ENCODE data around the gene NELFCD.
"Not testable (repeated sequence)": the region's sequence is repeated elsewhere in the genome, so short reads cannot be mapped to it uniquely, and the experiment has no call there.

NELFCD gene

DNA sequence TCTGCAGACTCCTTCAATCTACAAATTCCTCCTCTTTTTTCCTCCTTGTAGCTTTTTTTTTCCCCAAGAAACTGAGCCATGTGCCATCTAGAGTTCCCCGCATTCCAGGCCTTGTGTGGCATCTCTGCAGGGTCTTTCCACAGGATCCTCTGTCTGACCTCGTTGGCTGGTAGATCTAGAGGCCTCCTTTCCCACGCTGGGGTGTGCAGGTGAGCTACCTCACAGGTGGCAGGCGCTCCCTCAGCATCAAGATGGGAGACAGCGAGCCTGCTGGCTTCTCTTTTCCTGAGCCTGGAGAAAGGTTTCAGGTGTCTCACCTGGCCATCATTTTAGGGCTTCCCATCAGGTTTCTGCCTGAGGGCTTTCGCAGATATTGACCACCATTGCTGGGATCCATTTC, 9.6 kb upstream of the NELFCD start:
- no peak for DNase-seq (ENCODE audit: low read depth in 4 of 4, low spot score in 1 of 4)

DNA sequence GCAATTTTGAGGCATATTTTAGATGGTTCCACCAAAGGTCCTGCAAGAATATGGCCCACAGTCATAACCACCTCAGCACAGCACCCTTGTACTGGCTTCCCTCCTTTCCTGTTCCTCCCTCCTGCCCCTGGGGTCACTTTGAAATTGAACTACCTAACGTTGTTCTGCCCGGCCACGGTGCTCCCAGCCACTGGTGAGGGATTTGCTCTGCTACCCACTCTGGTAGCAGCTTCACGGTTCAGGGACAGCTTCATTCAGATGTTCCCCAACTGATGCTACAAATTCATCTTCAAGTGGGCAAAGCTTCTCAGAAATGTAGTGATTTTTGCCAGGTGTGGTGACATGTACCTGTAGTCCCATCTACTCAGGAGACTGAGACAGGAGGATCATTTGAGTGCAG, 7.9 kb upstream of the NELFCD start:
- no peak for DNase-seq (ENCODE audit: low read depth in 4 of 4, low spot score in 1 of 4)

DNA sequence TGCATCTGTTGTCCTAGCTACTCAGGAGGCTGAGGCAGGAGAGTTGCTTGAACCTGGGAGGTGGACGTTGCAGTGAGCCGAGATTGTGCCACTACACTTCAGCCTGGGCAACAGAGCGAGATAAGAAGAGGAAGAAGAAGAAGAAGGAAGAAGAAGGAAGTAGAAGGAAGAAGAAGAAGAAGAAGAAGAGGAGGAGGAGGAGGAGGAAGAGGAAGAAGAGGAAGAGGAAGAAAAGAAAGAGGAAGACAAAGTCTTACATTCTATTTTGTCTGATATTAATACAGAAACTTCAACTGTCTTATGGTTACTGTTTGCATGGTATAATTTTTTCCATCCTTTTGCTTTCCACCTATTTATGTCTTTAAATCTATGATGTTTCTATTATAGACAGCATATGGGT, 7.2 kb upstream of the NELFCD start:
- DNase-seq (ENCODE audit: low read depth in 4 of 4, low spot score in 1 of 4), result no peak

DNA sequence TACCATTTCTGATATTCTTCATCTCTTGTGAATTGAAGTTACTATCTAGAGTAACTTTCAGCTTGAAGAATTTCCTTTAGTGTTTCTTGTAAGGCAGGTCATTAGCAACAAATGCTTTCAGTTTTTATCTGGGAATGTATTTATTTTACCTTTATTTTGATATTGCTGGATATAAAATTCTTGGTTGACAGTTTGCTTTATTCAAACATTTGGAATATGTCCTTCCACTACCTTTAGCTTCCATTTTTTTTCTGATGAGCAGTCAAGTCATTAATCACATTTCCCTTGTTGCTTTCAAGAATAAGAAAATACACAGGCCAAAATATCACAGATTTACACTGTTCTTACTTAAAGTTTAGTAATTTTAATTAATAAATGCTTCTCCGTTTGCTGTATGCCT, 5.7 kb upstream of the NELFCD start:
- no peak for DNase-seq (ENCODE audit: low read depth in 4 of 4, low spot score in 1 of 4)

DNA sequence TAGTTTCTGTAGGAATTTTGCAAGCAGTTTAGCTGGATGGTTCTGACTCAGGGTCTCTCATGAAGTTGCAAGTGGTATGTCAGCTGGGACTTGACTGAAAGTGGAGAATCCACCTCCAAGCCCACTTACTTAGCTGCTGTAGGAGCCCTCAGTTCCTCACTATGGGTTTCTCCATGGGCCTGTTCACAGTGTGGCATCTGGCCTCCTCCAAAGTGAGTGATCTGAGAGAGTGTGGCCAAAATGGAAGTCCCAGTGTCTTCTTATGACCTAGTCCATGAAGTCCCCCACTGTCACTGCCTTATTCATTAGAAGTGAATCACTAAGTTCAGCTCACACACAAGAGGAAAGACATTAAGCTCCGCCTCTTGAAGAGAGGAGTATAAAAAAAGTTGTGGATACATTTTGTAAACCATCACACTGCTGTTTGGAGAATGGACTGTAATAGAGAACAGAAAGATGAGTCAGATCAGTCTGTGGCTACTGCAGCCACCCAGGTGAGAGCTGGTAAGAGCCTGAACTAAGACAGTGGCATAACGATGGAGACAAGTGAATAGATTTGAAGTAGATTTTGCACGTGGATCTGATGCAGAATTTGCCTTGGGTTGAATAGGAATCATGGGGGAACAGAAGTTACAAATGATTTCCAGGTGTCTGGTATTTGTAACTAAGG, 4.9 kb upstream of the NELFCD start:
- DNase-seq (ENCODE audit: low read depth in 4 of 4, low spot score in 1 of 4), result no peak

DNA sequence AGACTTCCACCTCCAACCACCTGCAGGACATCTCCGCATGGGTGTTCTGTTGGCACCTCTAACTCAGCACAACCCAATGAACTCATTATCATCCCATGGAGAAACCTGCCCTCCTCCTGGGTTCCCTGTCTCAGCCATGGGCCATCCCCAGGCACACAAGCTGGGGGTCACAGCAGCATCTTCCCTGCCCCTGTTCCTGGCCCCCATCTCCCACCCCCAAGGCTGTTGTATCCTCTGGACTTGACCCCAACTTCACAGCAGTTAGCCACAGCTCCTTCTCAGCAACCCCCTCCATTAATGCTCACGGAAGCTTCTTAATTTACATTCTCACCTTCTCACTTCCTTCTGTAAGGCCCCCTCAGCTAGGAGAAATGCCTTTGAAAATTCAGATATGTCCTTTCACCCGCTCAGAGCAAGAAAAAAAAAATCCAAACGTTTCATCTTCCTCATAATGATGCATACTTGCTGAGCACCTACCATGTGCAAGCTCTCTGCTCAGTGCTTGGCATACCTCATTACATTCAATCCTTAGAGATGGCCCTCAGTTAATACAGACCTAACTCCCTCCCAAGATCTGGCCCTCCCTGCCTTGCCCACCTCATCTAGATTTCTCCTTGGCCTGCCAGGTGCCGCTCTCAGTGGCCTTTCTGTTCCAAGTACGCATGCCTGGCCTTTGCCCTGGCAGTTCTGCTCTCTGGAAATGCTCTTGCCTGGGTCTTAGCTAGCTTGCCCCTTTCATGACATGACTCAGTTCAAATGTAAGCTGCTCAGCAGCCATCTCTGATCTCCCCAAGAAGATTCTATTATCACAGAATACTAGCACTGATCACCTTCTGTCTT, 2.5 kb upstream of the NELFCD start:
- DNase-seq (ENCODE audit: low read depth in 4 of 4, low spot score in 1 of 4), result no peak

DNA sequence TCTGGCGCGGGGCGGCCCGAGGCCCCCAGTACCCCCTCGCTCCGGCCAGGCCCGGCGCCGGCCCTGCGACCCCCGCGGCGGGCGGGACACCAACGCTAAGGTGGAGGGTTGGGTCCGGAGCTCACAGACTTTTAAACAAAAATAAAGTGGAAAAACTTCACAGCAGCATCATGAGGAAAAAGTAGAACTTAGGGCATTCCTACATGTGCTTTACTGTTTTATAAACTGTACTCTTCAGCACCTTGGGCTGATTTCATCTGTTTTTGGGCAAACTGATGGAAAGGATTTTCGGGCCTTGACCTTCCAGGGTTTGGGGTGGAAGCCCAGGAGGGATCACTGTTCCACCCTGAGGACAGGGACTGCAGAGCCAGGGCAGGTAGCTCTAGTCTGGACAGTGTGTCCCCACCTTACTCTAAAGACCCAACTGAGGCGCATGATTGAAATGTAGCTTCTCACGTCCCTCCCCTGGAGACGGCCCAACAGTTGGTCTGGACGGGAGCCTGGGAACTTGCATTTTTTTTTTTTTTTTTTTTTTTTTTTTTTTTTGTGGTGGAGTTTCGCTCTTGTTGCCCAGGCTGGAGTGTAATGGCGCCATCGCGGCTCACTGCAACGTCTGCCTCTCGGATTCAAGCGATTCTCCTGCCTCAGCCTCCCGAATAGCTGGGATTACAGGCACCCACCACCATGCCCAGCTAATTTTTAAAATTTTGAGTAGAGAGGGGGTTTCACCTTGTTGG, 740 bp downstream of the NELFCD start:
- no peak for DNase-seq (ENCODE audit: low read depth in 4 of 4, low spot score in 1 of 4)

DNA sequence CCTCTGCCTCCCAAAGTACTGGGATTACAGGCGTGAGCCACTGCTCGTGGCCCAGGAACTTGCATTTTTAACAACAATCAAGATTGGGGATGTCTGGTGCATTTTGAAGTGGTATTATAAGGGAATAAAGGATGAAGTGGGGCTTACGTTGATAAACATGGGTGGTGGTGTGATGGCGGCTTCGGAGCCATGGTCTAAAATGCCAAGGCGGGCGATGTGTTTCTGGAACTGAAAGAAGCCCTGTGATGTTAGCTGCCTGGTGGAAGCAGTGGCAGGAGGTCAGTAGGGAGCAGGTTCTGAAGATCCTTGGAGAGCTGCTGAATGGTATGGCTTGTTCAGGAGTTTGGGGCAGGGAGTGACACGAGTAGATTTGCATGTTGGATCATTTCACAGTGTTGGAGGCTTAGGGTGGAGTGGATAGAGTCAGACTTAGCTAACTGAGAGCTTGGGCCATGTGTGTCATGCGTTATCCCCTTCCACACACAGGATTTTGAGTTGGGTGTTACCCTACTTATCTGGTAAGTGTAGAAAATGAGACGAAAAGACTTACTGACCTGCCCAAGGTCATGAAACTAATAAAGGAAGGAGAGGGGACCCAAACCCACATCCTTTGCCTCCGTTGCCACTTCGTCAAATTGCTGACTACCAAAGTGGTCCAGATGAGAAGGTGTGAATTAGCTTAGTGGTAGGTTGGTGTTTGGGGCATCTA, 1.5 kb downstream of the NELFCD start:
- no peak for DNase-seq (ENCODE audit: low read depth in 4 of 4, low spot score in 1 of 4)

DNA sequence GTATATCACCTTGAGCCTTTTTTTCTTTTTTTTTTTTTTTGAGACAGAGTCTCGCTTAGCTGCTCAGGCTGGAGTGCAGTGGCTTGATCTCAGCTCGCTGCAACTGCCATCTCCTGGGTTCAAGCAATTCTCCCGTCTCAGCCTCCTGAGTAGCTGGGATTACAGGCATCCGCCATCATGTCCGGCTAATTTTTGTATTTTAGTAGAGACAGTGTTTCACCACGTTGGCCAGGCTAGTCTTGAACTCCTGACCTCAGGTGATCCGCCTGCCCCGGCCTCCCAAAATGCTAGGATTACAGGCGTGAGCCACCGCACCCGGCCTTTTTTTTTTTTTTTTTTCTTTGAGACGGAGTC, 2.0 kb downstream of the NELFCD start:
- not testable (repeated sequence) for DNase-seq (ENCODE audit: low read depth in 4 of 4, low spot score in 1 of 4)

DNA sequence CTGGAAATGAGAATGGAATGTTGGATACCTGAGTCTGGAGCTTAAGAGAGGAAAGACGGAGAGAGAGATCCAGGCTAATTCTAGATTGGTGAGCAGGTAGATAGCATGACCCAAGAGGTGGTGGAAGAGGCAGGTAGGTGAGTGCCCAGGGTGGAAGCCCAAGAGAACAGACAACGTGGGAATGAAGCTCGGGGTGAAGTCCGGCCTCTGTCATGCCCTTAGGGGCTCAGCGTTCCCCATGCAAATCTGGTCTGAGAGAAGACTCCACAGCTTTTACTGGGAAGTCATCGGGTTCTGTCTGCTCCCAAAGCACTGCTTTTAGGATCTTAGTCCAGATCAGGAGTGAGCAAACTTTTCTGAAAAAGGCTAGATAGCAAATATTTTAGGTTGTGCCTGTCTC, 3.6 kb downstream of the NELFCD start:
- no peak for DNase-seq (ENCODE audit: low read depth in 4 of 4, low spot score in 1 of 4)

DNA sequence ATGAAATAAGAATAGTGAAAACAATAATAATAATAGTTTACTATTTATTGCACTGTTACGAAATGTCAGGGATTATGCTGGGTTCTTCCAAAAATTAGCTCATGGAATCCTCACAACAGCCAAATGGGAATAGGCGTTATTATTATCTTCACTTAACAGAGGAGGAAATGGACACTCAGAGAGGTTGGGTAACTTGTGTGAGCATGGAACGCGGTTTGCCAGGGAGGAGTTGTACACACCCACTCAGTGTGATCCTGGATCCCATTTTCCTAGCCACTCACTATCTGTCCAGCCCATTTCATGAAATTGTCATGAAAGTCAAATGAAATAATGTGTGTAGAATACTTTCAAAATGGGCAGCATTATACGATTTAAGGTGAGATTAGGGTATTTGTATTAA, 4.6 kb downstream of the NELFCD start:
- no peak for DNase-seq (ENCODE audit: low read depth in 4 of 4, low spot score in 1 of 4)

DNA sequence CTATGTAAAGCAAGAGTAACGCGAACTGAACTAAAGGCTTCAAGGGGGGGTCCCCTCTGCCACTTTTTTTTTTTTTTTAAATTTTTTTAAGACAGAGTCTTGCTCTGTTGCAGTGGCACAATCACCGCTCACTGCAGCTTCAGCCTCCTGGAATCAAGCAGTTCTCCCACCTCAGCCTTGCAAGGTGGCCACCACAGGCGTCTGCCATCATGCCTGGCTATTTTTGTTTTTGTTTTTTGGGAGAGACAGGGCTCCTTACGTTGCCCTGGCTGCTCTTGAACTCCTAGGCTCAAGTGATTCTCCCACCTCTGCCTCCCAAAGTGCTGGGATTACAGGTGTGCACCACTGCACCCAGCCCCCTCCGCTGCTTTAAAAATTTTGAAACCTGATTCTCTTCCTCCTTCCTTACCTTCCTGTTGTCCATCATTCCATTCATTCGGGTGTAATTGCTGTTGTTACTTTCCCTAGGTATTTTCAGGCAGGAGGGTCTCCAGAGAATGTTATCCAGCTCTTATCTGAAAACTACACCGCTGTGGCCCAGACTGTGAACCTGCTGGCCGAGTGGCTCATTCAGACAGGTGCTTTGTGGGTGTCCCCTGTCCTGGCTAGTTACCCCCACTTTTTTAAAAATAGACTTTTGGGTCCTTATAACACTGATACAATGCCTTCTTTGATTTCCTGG, 5.4 kb downstream of the NELFCD start:
- no peak for DNase-seq (ENCODE audit: low read depth in 4 of 4, low spot score in 1 of 4)

DNA sequence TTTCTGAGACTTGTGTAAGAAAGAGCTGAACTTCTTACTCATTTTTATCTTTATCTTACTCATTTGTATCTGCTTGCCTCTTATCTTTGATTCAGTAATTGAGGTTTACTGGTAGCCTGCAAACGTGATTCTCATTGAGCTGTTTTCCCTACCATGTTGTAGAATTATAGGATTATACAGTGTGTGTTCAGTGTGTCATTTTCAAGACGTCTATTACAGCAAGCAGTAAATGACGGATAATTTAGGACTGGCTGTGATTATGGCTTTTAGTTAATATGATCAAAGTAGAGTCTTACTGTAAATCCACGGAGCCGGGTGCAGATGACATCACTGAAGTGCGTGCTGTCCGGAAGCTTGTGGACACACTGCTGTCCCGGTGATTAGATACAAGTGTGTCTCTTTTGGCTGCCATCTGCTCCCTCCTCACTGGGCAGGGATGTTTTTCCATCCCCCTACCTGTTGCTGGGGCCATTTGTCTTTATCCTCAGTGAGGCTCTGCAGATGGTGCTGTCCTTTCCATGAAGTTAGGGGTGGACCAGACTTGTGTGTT, 6.0 kb downstream of the NELFCD start:
- no peak for DNase-seq (ENCODE audit: low read depth in 4 of 4, low spot score in 1 of 4)

DNA sequence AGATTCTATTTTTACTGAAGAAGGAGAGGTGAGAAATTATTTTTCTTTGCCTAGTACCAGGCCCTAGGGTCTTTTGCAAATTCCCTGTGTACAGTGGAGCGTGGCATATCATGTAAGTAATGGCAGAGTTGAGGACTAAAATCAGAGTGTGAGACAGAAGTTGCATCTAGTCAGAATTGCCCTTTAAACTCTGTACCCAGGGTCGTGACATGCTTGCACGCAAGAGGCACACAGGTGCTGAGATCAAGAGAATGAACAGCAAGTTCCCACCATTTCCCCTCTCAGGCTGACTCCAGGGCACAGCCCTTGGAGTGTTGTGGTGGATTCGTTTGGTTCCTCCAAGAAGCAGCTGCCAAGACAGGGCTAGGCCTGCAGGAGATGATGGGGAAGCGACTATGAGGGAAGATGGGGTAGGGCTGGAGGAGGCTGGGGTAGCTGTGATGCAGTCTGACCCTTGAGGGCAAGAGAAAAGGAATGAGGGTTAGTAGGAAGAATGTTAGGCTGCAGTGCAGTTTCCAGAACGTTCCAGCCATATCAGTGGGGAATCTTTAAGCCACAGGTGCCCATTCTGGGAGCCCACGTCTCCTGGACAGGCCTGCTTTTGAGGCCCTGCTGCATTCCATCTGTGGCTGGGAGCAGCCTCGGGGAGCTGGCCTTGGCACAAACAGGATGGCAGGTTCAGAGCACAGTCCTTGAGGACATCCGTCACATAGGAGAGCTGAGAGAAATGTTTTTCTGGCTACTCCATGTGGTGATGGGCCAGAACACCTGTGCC, 6.9 kb downstream of the NELFCD start:
- DNase-seq (ENCODE audit: low read depth in 4 of 4, low spot score in 1 of 4), result no peak

DNA sequence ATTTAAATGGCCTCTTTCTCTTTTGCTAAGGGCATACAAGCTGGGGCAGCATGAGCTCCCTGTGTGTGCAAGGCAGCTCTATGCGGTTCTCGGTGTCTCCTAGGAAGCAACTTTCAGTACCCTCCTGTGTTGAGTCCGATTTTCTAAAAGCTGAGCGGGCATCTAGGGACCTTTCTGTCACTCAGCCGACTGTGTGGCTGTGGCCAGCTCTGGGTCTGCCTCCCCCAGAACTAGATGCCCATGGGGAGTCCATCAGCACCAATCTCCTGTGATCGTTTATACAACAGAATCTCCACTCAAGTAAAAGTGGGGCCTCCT, 7.5 kb downstream of the NELFCD start:
- no peak for DNase-seq (ENCODE audit: low read depth in 4 of 4, low spot score in 1 of 4)

DNA sequence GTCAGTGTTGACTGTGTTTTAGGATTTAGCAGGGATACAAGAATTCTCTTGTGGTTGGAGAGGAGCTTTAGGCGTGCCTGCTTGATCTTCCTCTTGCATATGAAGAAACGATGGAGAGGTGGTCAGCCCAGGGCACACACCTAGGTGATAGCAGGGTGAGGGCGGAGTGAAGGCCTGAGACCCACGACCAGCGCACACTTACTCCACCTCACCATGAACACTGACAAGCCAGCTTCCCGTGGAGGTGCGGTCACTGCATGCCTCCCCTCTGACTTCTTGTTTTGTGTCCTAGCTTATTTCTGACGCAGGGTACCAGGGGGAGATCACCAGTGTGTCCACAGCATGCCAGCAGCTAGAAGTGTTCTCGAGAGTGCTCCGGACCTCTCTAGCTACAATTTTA, 8.1 kb downstream of the NELFCD start:
- no peak for DNase-seq (ENCODE audit: low read depth in 4 of 4, low spot score in 1 of 4)

DNA sequence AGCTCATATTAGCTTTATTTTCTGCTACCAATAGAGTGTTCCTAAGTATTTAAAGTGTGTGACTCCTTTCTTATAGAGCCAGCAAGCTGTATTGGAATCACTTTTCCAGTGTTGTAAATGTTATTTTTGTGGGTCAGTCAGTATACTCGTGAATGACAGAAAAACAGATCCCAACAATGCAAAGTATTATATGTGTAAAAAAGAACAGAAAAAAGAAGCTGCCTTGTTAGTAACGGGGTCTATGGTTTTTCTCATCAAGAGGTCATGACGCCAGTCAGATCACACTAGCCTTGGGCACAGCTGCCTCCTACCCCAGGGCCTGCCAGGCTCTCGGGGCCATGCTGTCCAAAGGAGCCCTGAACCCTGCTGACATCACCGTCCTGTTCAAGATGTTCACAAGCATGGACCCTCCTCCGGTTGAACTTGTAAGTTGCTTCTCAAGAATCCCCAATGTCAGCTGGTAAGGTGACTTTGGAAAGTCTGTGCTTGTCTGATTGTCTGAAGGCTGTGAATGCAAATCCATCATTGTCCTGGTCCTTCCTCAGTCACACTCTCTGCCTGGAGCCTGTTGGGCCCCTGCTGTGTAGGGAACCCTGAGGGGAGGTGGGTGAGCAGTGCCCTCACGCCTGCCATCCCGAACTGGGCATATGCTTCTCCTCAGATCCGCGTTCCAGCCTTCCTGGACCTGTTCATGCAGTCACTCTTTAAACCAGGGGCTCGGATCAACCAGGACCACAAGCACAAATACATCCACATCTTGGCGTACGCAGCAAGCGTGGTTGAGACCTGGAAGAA, 9.8 kb downstream of the NELFCD start:
- no peak for DNase-seq (ENCODE audit: low read depth in 4 of 4, low spot score in 1 of 4)

DNA sequence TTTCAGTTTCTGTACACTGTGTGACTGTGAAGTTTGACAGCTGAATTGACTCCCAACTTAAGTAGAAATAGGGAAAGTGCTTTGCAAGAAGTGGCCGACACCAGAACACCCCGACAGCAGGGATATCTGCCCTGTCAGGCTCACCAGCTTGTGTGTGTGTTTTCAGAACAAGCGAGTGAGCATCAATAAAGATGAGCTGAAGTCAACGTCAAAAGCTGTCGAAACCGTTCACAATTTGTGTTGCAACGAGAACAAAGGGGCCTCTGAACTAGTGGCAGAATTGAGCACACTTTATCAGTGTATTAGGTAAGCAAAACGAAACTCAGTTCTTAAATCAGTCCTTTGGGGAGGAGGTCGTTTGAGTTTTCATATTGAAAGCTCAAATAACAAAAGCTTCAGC, 10.7 kb downstream of the NELFCD start:
- no peak for DNase-seq (ENCODE audit: low read depth in 4 of 4, low spot score in 1 of 4)

DNA sequence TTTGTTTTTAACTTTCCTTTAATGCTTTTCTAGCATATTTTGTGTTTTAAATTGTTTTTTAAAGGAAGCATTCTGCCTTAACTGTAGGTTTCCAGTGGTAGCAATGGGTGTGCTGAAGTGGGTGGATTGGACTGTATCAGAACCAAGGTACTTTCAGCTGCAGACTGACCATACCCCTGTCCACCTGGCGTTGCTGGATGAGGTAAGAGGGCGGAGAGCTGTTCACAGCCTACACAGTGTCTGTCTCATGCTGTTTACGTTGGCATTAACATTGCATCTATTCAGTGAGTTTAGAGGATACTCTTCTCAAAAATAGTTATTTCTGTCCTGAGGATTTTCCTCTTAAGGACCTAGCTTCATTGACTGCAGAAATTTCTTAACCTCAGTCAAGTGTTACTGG, 11.9 kb downstream of the NELFCD start:
- no peak for DNase-seq (ENCODE audit: low read depth in 4 of 4, low spot score in 1 of 4)
